Large intestine (tissue), 3 donors: Measurements from ENCODE around the gene TBC1D5. TPM values are rescaled to one million over a fixed set of nuclear protein-coding genes. Genes with fewer than 3 reads are reported as not detected.

Source experiments
- DNase-seq, 2 donors: peaks; one replicate each; pipeline versions ENCODE4 v3.0.0 to v3.0.0-alpha.2; 2013
- H3K27ac ChIP-seq: one replicate; pipeline ENCODE4 v1.5.1; 2013; ENCODE audit warnings: low read length
- H3K27me3 ChIP-seq: 2 replicates; pipeline ENCODE4 v1.6.1; 2013; ENCODE audit warnings: low read length; ENCODE audit not compliant: control insufficient read depth, insufficient read depth
- H3K36me3 ChIP-seq: 2 replicates; pipeline ENCODE4 v1.6.1; 2013; ENCODE audit warnings: low read length; ENCODE audit not compliant: control insufficient read depth, insufficient read depth
- H3K4me1 ChIP-seq: one replicate; pipeline ENCODE4 v1.6.1; 2013; ENCODE audit warnings: low read length; ENCODE audit not compliant: control insufficient read depth, insufficient read depth
- H3K4me3 ChIP-seq: one replicate; pipeline ENCODE4 v1.5.1; 2013; ENCODE audit warnings: low read length
- H3K9me3 ChIP-seq: one replicate; pipeline ENCODE4 v1.6.1; 2013; ENCODE audit warnings: mild to moderate bottlenecking, low read depth, low read length, moderate library complexity; ENCODE audit not compliant: control insufficient read depth
- WGBS: methylation state at CpG from one replicate; pipeline ENCODE4 v1.1.5; 2013; ENCODE audit warnings: low lambda C conversion rate; ENCODE audit not compliant: insufficient coverage; 5-methylcytosine and 5-hydroxymethylcytosine counted together
- polyA plus RNA-seq: library from polyadenylated mRNA; unstranded; fragments of 120-200 nt; gene quantifications from one replicate; pipeline ENCODE4 v1.2.1, GENCODE V29; 2013

The TBC1D5 gene
- polyA plus RNA-seq, 1 donor = 35.7 TPM

GRCh38 chr3:17121336-17121735 is 621.1 kb downstream of the TBC1D5 start:
- Histone ChIP-seq H3K27me3 (peaks cover 4% of the 10 kb centered on the region), H3K9me3 (no peaks in the 10 kb centered on the region), H3K4me1 (no peaks in the 10 kb centered on the region), H3K36me3 (no peaks in the 10 kb centered on the region), H3K4me3 (no peak overlapping the region), H3K27ac (no peak overlapping the region)
- no peak for DNase-seq
- WGBS = no CpG with 5 or more reads among the region's 2 CpGs

GRCh38 chr3:17120115-17120514 is 622.3 kb downstream of the TBC1D5 start:
- Histone ChIP-seq H3K36me3 (no peaks in the 10 kb centered on the region), H3K27me3 (peaks cover 4% of the 10 kb centered on the region), H3K4me1 (no peaks in the 10 kb centered on the region), H3K27ac (no peak overlapping the region), H3K9me3 (no peaks in the 10 kb centered on the region), H3K4me3 (no peak overlapping the region)
- WGBS = no CpG with 5 or more reads among the region's 4 CpGs
- no peak for DNase-seq

GRCh38 chr3:17119201-17120072 is 623.0 kb downstream of the TBC1D5 start:
- peaks cover 4% of the 10 kb centered on the region for H3K27me3 ChIP-seq
- no peaks in the 10 kb centered on the region for H3K4me1 ChIP-seq
- WGBS = 67% methylated on average over 2 of the region's 5 CpGs
- no peaks in the 10 kb centered on the region for H3K36me3 ChIP-seq
- H3K4me3 ChIP-seq = no peak overlapping the region
- DNase-seq = no peak
- H3K9me3 ChIP-seq = no peaks in the 10 kb centered on the region
- no peak overlapping the region for H3K27ac ChIP-seq

GRCh38 chr3:17118771-17119170 is 623.7 kb downstream of the TBC1D5 start:
- Histone ChIP-seq H3K27me3 (peaks cover 4% of the 10 kb centered on the region), H3K27ac (no peak overlapping the region), H3K9me3 (no peaks in the 10 kb centered on the region), H3K4me1 (no peaks in the 10 kb centered on the region), H3K36me3 (no peaks in the 10 kb centered on the region), H3K4me3 (no peak overlapping the region)
- WGBS = no CpG with 5 or more reads among the region's 6 CpGs
- DNase-seq = no peak

- H3K27me3 ChIP-seq = no peaks in the 10 kb centered on the region
- peak; percentile 19 to 77 for DNase-seq
- no peaks in the 10 kb centered on the region for H3K9me3 ChIP-seq
- no peaks in the 10 kb centered on the region for H3K36me3 ChIP-seq
- no peaks in the 10 kb centered on the region for H3K4me1 ChIP-seq
- no peak overlapping the region for H3K4me3 ChIP-seq
- no peak overlapping the region for H3K27ac ChIP-seq
- 40% methylated on average over 2 of the region's 8 CpGs for WGBS
Observed at GRCh38 chr3:17116007-17116600, 626.3 kb downstream of the TBC1D5 start.

- H3K9me3 ChIP-seq = no peaks in the 10 kb centered on the region
- H3K36me3 ChIP-seq = no peaks in the 10 kb centered on the region
- WGBS = no CpG with 5 or more reads among the region's 3 CpGs
- no peaks in the 10 kb centered on the region for H3K27me3 ChIP-seq
- H3K27ac ChIP-seq = no peak overlapping the region
- no peaks in the 10 kb centered on the region for H3K4me1 ChIP-seq
- no peak overlapping the region for H3K4me3 ChIP-seq
- DNase-seq = no peak
Observed at GRCh38 chr3:17115186-17115585, 627.2 kb downstream of the TBC1D5 start.

GRCh38 chr3:17111586-17111985 is 630.8 kb downstream of the TBC1D5 start:
- H3K27ac ChIP-seq = no peak overlapping the region
- WGBS = 100% methylated on average over 1 of the region's 3 CpGs

GRCh38 chr3:17110660-17111396 is 631.6 kb downstream of the TBC1D5 start:
- 90% methylated on average over 2 of the region's 8 CpGs for WGBS
- H3K4me1 ChIP-seq = no peaks in the 10 kb centered on the region
- H3K27ac ChIP-seq = no peak overlapping the region

More at GRCh38 chr3:17111586-17111985, 630.8 kb downstream of the TBC1D5 start:
- no peaks in the 10 kb centered on the region for H3K9me3 ChIP-seq
- no peak for DNase-seq
- H3K4me1 ChIP-seq = no peaks in the 10 kb centered on the region
- H3K36me3 ChIP-seq = no peaks in the 10 kb centered on the region
- H3K4me3 ChIP-seq = no peak overlapping the region
- H3K27me3 ChIP-seq = no peaks in the 10 kb centered on the region

More at GRCh38 chr3:17110660-17111396, 631.6 kb downstream of the TBC1D5 start:
- H3K9me3 ChIP-seq = no peaks in the 10 kb centered on the region
- DNase-seq = no peak
- no peak overlapping the region for H3K4me3 ChIP-seq
- no peaks in the 10 kb centered on the region for H3K27me3 ChIP-seq
- no peaks in the 10 kb centered on the region for H3K36me3 ChIP-seq
